HG02938 (cell line): Measurements from ENCODE around the gene ASNS.

Source experiments
- ATAC-seq: cut with Tn5 transposase; IDR thresholded peaks from one replicate; pipeline ENCODE4 v1.9.1; 2021; ENCODE audit warnings: mild to moderate bottlenecking, moderate library complexity; ENCODE audit not compliant: unreplicated experiment

Gene ASNS

GRCh38 chr7:97842772-97843345, 29.3 kb downstream of the ASNS start:
- no peak for ATAC-seq

- no peak for ATAC-seq
These were observed 30.2 kb downstream of the ASNS start for GRCh38 chr7:97842006-97842405.

- peak; percentile 72 for ATAC-seq
These were observed 36.7 kb downstream of the ASNS start for GRCh38 chr7:97835296-97836138.

- no peak for ATAC-seq
These were observed 53.0 kb downstream of the ASNS start for GRCh38 chr7:97819161-97819560.

- no peak for ATAC-seq
These were observed 54.0 kb downstream of the ASNS start for GRCh38 chr7:97818066-97818663.
